Measurements from ENCODE around the gene FRMD4A.

DNA sequence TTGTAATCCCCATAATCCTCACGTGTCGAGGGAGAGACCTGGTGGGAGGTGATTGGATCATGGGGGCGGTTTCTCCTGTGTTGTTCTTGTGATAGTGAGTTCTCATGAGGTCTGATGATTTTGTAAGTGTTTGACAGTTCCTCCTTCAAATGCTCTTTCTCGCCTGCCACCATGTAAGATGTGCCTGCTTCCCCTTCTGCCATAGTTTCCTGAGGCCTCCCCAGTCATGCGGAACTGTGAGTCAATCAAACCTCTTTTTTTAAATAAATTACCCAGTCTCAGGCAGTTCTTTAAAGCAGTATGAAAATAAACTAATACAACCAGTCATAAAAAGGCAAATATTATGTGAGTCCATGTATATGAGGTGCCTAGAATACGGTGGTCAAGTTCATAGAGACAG lies 87.5 kb downstream of the FRMD4A start:
- TF ChIP-seq, protein P1, sequence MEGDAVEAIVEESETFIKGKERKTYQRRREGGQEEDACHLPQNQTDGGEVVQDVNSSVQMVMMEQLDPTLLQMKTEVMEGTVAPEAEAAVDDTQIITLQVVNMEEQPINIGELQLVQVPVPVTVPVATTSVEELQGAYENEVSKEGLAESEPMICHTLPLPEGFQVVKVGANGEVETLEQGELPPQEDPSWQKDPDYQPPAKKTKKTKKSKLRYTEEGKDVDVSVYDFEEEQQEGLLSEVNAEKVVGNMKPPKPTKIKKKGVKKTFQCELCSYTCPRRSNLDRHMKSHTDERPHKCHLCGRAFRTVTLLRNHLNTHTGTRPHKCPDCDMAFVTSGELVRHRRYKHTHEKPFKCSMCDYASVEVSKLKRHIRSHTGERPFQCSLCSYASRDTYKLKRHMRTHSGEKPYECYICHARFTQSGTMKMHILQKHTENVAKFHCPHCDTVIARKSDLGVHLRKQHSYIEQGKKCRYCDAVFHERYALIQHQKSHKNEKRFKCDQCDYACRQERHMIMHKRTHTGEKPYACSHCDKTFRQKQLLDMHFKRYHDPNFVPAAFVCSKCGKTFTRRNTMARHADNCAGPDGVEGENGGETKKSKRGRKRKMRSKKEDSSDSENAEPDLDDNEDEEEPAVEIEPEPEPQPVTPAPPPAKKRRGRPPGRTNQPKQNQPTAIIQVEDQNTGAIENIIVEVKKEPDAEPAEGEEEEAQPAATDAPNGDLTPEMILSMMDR (IDR thresholded peaks at IDR 0.05; ENCODE audit: borderline replicate concordance, extremely low read depth, low read length, poor library complexity, severe bottlenecking): no peak
- no peak for TF ChIP-seq EZH2 (IDR thresholded peaks at IDR 0.05; ENCODE audit: borderline replicate concordance, low read depth, low read length, severe bottlenecking)
